ENCODE results near the gene DOCK3. TPM values are rescaled to one million over a fixed set of nuclear protein-coding genes. Genes with fewer than 3 reads are reported as not detected.

Gene DOCK3
- total and polyA plus RNA-seq, 2 donors from 2014 or later, result 0.49 to 0.54 TPM

DNA sequence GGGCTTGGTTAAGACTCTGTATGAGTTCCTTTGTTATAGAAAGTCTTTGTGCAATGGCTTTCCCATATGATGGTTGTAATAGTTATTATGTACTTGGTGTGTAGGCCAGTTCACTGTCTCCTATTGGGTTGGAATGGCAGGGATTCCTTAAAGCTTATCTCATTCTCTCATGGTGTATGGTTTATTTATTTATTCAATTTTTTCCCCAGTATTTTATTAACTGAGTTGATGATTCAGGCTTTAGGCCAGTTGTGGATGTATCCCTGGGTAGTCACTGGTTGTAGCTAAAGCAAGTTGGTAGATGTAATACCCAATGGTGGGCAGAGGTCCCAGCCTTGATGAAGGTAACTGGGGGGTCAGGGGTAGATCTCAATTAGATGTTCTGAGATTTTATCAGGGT, 349.4 kb downstream of the DOCK3 start:
- Histone ChIP-seq H3K27ac (ENCODE audit: low read depth in 2 of 2, low read length in 2 of 2) (no peak overlapping the region), H3K9me3 (ENCODE audit: control insufficient read depth in 2 of 3, insufficient read depth in 1 of 3, low read length in 3 of 3) (no peaks in the 10 kb centered on the region), H3K9ac (ENCODE audit: low read length in 3 of 3) (no peak overlapping the region), H3K36me3 (ENCODE audit: control insufficient read depth in 2 of 3, insufficient read depth in 3 of 3, low read length in 3 of 3) (no peaks in the 10 kb centered on the region), H3K27me3 (ENCODE audit: control insufficient read depth, insufficient read depth, low read length) (no peaks in the 10 kb centered on the region), H3K4me1 (ENCODE audit: control insufficient read depth in 2 of 3, insufficient read depth in 2 of 3, low read depth in 1 of 3, low read length in 3 of 3) (no peaks in the 10 kb centered on the region), H3K4me3 (ENCODE audit: low read length in 3 of 3) (no peak overlapping the region)
- no peak for TF ChIP-seq CTCF (IDR thresholded peaks at IDR 0.05; ENCODE audit: borderline replicate concordance, extremely low read depth, insufficient read depth)
- no peak for DNase-seq
- no peak for FAIRE-seq
- intact Hi-C loops (cut with DNase I), result no loop called here

DNA sequence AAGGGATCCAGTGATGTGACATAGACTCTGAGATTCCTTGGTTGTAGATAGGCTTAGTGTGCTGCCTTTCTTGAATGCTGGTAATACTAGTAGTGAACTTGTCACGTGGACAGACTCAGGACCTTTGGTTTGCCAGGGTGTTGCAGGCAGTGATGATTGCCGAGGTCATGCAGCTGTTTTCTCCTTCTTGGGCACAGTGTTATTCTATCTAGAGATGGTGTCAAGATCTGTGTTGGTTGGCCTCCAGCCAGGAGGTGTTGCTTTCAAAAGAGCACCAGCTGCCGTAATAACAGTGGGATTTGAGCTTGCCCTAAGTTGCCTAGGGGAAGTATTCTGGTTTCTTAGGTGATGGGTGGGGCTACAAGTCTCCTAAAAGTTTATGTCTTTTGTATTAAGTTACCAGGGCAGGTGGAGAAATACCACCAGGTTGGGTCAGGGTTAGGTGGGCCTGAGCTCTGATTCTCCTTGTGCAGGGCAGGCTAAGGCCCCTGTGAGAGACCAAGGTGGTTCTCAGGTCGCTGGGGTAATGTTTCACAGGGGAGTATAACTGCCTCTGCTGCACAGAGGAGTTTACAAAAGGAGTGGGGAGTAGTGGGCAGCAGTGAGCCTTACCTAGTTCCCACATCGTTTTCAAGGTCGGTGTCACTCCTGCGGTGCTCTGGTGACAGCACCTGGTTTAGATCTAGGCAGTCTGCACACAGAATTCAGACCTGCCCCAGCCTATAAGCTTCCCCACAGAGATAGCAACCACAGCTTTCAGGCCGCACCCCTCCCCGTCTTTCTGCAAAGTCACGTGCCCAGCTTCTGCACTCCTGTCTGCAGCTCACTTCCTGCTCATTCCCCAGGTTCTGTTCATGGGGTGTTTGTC, 350.3 kb downstream of the DOCK3 start:
- intact Hi-C loops (cut with DNase I), result no loop called here
- DNase-seq (peak; percentile 53 to 93 (median 86)), FAIRE-seq (no peak)
- Histone ChIP-seq H3K27me3 (ENCODE audit: control insufficient read depth, insufficient read depth, low read length) (no peaks in the 10 kb centered on the region), H3K9me3 (ENCODE audit: control insufficient read depth in 2 of 3, insufficient read depth in 1 of 3, low read length in 3 of 3) (no peaks in the 10 kb centered on the region), H3K4me3 (ENCODE audit: low read length in 3 of 3) (no peak overlapping the region), H3K27ac (ENCODE audit: low read depth in 2 of 2, low read length in 2 of 2) (no peak overlapping the region), H3K36me3 (ENCODE audit: control insufficient read depth in 2 of 3, insufficient read depth in 3 of 3, low read length in 3 of 3) (no peaks in the 10 kb centered on the region), H3K9ac (ENCODE audit: low read length in 3 of 3) (no peak overlapping the region), H3K4me1 (ENCODE audit: control insufficient read depth in 2 of 3, insufficient read depth in 2 of 3, low read depth in 1 of 3, low read length in 3 of 3) (no peaks in the 10 kb centered on the region)
- TF ChIP-seq CTCF (IDR thresholded peaks at IDR 0.05; ENCODE audit: borderline replicate concordance, extremely low read depth, insufficient read depth), result no peak

DNA sequence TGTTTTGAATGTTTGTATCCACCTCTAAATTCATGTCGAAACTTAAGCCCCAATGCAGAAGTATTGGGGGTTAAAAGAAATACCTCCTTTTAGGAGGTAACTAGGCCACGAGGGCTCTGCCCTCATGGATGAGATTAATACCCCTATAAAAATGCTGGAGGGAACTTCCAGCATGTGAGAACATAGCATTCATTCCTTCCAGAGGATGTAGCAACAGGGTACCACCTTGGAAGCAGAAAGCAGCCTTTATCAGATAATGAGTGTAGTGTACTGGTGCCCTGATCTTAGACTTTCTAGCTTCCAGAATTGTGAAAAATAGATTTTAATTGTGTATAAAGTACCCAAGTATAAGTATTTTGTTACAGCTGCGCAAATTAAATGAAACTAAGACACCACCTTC, 356.9 kb downstream of the DOCK3 start:
- Histone ChIP-seq H3K9me3 (ENCODE audit: control insufficient read depth in 2 of 3, insufficient read depth in 1 of 3, low read length in 3 of 3) (no peaks in the 10 kb centered on the region), H3K4me1 (ENCODE audit: control insufficient read depth in 2 of 3, insufficient read depth in 2 of 3, low read depth in 1 of 3, low read length in 3 of 3) (no peaks in the 10 kb centered on the region), H3K27me3 (ENCODE audit: control insufficient read depth, insufficient read depth, low read length) (no peaks in the 10 kb centered on the region), H3K4me3 (ENCODE audit: low read length in 3 of 3) (no peak overlapping the region), H3K27ac (ENCODE audit: low read depth in 2 of 2, low read length in 2 of 2) (no peak overlapping the region), H3K36me3 (ENCODE audit: control insufficient read depth in 2 of 3, insufficient read depth in 3 of 3, low read length in 3 of 3) (no peaks in the 10 kb centered on the region), H3K9ac (ENCODE audit: low read length in 3 of 3) (no peak overlapping the region)
- no peak for FAIRE-seq
- DNase-seq, result no peak
- intact Hi-C loops (cut with DNase I), result no loop called here
- TF ChIP-seq CTCF (IDR thresholded peaks at IDR 0.05; ENCODE audit: borderline replicate concordance, extremely low read depth, insufficient read depth), result no peak

Measured in kidney (tissue), 14 donors.